NCI-H2081 (cell line): Measurements from ENCODE around the gene CEP290.

Experiments
- DNase-seq, 2 experiments: peaks; one replicate each; lab custom pipeline; 2025; lab: John Stamatoyannopoulos, UW

Gene CEP290, protein sequence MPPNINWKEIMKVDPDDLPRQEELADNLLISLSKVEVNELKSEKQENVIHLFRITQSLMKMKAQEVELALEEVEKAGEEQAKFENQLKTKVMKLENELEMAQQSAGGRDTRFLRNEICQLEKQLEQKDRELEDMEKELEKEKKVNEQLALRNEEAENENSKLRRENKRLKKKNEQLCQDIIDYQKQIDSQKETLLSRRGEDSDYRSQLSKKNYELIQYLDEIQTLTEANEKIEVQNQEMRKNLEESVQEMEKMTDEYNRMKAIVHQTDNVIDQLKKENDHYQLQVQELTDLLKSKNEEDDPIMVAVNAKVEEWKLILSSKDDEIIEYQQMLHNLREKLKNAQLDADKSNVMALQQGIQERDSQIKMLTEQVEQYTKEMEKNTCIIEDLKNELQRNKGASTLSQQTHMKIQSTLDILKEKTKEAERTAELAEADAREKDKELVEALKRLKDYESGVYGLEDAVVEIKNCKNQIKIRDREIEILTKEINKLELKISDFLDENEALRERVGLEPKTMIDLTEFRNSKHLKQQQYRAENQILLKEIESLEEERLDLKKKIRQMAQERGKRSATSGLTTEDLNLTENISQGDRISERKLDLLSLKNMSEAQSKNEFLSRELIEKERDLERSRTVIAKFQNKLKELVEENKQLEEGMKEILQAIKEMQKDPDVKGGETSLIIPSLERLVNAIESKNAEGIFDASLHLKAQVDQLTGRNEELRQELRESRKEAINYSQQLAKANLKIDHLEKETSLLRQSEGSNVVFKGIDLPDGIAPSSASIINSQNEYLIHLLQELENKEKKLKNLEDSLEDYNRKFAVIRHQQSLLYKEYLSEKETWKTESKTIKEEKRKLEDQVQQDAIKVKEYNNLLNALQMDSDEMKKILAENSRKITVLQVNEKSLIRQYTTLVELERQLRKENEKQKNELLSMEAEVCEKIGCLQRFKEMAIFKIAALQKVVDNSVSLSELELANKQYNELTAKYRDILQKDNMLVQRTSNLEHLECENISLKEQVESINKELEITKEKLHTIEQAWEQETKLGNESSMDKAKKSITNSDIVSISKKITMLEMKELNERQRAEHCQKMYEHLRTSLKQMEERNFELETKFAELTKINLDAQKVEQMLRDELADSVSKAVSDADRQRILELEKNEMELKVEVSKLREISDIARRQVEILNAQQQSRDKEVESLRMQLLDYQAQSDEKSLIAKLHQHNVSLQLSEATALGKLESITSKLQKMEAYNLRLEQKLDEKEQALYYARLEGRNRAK (N-terminal part only)

GRCh38 chr12:88141774-88142609, at the start of gene CEP290, which contains the start of gene TMTC3:
TSS of gene CEP290 (minus strand) at chr12:88142088. CDS start at chr12:88141307, 781 bp downstream.
TSS of gene TMTC3 (plus strand) at chr12:88142307. CDS start at chr12:88148316, 6,009 bp downstream.
- DNase-seq: peak; percentile 98 to 99

DNA sequence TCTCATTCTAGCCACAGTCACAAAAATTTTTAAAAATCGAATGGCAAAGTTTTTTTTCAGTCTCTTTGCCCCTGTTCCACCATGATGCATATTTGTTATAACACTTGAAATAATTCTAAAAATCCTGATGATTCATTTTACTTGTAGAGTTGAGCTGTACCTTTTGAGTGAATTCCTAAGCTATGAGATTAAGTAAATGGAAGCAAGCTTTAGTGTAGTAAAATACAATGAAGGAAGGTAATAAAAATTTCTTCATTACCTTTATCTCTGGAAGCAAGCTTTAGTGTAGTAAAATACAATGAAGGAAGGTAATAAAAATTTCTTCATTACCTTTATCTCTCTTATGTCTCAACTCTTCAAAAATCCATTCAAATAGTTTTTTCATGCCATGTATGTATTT, 46.3 kb upstream of the CEP290 start:
- no peak for DNase-seq

GRCh38 chr12:88187571-88187970, 45.7 kb upstream of the CEP290 start:
- DNase-seq: no peak

- DNase-seq: peak in 1 of 2 experiments; percentile 23
Measured at GRCh38 chr12:88185988-88186387, 44.1 kb upstream of the CEP290 start.

GRCh38 chr12:88185279-88185678, 43.4 kb upstream of the CEP290 start:
- no peak for DNase-seq

DNA sequence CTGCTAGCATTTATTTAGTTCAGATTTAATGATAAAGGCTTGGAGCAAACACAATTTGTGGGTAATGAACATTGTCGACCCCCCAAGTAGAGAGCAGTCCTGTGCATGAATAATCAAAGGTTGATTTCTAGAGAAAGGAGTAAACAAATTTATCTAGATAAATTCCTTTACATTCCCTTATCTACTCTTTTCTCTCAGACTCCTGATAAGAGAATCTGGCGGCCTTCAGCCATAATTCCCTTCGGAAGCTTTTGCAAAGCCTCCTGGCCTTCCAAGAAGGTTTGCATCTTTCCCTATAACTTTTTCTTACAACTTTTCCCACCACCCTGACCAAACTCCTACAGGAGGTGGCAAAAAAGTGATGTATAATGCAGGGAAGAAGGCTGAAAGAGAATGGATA, 42.3 kb upstream of the CEP290 start:
- no peak for DNase-seq

DNA sequence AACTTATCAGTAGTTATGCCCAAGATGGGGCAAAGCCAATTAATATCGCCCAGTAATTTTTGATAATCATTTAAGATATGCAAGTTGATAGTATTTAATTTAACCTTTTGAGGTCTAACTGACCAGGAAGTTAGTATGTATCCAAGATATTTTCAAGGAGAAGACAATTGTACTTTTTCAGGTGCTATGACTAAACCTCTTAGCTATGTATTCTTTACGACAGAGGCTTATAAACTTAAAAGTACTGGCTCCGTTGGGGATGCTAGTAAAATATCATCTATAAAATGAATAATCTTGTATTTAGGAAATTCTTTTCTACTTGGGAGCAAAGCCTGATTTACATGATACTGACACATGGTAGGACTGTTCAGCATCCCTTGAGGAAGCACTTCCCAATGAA, 40.5 kb upstream of the CEP290 start:
- no peak for DNase-seq

DNA sequence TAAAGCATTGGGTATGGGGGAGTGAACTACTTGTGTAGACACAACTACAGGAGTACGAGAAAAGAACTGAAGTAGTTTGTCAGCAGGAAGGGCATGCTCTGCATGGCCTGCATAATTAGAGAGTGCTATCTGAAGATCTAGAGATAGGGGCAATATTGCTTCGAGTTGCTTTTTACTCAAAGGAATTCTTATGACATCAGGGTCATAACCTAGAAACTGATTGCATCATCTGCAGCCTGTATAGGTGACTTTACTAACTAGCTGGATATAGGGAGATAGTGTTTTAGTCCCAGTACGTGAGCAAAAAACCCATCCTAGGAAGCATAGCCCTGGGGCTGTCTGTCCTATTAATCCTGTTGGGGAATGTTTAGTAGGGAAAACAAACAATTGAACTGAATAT, 40.0 kb upstream of the CEP290 start:
- no peak for DNase-seq

GRCh38 chr12:88179436-88180014, 37.6 kb upstream of the CEP290 start:
- DNase-seq: no peak

DNA sequence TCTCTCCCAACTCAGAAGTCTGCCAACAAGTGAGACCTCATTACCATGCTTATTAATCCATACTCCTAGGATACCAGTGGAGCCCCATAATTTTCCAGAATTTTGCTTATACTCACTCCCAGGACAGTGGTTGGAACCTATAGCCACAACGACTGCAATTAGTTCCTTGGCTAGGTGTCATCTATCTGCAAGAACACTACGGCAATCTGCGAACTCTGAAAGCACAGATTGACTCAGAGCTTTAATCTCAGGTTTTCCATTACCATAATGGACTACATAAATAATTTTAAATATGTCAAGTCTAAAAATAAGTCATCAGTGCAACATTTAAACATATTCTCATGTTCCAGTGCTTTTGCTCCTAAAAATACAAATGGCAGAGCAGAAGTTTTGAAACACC, 33.7 kb upstream of the CEP290 start:
- no peak for DNase-seq

DNA sequence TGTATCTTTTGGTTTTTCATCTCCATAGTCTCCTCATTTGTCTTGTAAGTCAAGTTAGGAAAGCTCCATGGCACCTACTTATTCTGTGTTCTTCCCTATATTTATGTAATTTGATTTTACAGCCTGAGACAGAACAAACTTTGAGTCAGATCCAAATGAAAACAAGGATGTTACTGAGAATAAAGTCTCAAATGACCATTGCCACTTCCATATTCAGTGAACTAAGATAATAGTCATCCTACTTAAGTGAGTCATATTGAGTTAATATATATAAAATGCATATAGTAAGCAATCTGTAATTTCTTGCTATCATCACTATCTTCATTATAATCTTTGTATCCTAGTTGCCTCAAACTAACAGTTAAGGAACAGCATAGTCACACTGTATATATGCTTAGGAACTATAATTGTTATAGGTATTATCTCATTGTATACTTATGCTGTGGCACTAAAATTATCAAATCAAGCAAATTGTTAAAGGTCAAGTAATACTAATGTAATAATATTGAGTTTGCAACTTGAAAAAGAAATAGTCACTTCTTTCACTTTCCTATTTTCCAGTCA, 31.0 kb upstream of the CEP290 start:
- no peak for DNase-seq

- DNase-seq: no peak
Measured at GRCh38 chr12:88167384-88167783, 25.5 kb upstream of the CEP290 start.

GRCh38 chr12:88166179-88166578, 24.3 kb upstream of the CEP290 start:
- no peak for DNase-seq

DNA sequence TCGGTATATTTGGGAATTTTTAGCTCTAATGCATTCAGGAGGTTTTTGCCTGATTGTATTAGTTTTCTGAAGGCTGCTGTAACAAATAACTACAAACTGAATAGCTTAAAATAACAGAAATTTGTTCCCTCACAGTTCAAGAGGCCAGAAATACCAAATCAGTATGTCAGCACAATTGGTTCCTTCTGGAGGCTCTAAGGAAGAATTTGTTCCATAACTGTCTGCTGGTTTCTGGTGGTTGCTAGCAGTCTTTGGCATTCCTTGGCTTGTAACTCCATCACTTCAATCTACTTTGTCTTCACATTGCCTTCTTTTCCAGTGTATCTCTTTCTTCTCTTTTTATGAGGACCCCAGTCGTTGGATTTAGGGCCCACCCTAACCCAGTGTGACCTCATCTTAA, 21.5 kb upstream of the CEP290 start:
- no peak for DNase-seq

DNA sequence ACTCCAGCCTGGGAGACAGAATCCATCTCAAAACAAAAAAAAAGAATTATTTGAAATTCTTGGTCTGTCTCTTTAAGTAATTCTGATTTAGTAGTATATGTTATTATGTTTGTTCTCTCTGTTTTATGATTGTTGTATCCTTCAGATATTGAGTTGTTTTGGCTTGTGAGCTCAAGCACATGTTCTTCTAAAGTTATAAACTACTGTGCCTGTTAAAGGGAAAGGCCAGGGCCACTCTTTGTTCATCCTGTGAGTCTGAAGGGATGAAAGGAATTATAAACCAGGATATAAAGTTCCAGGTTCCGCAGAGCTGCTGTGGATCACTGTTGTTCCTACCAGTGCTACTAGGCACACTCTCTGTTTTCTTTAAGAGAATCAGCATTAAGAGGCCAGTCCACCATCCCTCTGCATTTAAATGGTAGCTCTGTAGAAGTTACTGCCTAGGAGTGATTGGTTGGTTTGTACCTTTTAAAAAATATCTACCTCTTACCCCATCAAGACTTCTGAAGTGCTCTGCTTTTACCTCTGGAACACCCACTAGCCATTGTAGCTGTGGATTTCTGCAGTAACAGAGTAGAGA, 14.3 kb upstream of the CEP290 start:
- no peak for DNase-seq

DNA sequence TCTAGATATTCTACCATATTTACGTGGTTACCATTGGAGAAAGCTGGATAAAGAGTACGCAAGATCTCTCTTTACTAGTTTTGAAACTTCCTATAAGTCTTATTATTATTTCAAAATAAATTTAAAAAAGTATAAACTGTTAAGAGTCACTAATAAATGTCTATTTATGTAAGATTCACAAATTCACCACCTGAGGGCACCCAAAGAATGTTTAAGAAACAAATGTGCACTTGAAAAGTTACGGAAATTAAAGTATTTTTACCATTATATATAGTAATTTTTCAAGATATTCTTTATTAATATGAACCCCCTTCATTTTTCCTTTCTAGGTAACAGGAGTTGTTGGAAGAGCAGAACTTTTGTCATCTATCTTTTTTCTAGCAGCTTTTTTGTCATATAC, 12.1 kb upstream of the CEP290 start:
- DNase-seq: peak in 1 of 2 experiments; percentile 13

GRCh38 chr12:88150063-88150462, 8.2 kb upstream of the CEP290 start:
- no peak for DNase-seq

DNA sequence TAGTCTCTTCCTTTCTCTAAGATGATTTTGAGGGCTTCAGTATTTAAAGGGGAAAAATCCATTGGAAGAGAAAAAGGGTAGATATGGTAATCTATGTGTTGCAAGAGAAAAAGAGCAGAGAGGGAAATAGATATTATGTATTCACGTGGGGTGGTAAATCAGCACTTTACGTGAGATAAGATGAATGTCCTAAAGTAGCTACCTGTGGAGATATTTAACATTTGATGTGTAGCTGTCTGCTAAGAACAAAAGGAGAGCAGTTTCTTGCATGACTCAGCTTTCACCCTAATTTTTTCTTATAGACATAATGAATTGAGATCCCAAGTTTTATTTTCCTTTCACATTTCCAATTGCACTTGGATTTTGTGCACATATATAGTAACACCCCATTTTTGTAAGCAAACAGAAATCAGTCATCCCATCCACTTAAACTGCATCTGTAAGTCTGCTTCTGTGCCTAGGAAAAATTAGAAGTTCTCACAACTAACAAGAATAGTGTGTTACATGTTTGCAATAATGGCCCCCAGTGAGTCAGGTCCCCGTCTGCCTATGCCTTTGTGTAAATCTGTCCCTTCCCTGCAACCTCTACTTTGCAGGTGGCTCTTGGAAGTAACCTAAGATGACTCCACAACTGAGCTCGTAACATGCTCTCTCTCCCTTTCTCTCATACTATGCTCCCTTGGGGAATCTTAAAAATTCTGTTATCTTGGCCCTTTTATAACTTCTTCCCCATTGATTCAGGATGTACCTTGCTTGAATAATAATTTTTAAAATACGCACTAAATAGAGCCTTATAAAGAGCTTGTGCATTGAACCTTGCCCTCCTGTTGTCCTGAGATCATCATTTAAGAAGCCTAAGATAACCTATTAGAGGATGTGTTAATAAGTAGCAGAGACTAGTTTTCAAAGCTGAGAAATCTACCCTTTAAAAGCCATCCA, 3.9 kb upstream of the CEP290 start:
- peak in 1 of 2 experiments; percentile 47 for DNase-seq
